HFF-Myc (cell line): ENCODE measurements around the gene LARGE1.

Experiments used
- DNase-seq: peaks from one replicate; pipeline ENCODE4 v3.0.0-alpha.2; 2011; ENCODE audit warnings: low read depth; ENCODE audit errors: extremely low read depth
- H3K4me3 ChIP-seq: replicated peaks from 2 replicates; pipeline ENCODE4 v1.5.1; 2011; ENCODE audit warnings: low read depth, mild to moderate bottlenecking, control low read depth, low read length
- TF ChIP-seq, protein P1 (sequence below): IDR thresholded peaks from 2 replicates; pipeline ENCODE4 v1.5.1; 2012; ENCODE audit warnings: mild to moderate bottlenecking, low read depth, low read length, control low read depth; ENCODE audit errors: missing control alignments

Gene LARGE1

DNA sequence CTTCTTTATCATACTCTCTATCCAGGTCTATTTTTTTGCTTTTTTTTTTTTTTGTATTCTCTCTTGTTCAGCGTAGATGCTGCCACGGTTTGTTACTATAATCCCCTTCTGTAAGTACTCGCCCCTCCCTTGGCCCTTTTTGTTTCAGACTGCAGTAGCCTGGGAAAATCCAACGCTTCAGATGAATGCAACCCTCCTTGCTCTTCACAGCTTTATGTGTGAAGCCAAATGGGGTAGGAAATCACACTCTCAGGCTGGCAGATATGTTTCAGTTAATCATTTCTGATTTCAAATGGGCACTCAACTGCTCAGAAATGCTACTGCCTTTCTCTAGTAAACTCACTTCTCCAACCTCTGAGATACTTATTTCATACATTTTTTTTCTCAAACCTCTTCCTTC lies 149.1 kb downstream of the LARGE1 start:
- TF ChIP-seq, protein P1, sequence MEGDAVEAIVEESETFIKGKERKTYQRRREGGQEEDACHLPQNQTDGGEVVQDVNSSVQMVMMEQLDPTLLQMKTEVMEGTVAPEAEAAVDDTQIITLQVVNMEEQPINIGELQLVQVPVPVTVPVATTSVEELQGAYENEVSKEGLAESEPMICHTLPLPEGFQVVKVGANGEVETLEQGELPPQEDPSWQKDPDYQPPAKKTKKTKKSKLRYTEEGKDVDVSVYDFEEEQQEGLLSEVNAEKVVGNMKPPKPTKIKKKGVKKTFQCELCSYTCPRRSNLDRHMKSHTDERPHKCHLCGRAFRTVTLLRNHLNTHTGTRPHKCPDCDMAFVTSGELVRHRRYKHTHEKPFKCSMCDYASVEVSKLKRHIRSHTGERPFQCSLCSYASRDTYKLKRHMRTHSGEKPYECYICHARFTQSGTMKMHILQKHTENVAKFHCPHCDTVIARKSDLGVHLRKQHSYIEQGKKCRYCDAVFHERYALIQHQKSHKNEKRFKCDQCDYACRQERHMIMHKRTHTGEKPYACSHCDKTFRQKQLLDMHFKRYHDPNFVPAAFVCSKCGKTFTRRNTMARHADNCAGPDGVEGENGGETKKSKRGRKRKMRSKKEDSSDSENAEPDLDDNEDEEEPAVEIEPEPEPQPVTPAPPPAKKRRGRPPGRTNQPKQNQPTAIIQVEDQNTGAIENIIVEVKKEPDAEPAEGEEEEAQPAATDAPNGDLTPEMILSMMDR, result no peak
- no peak overlapping the region for H3K4me3 ChIP-seq
- DNase-seq, result no peak

GRCh38 chr22:33770723-33771122 lies 149.6 kb downstream of the LARGE1 start:
- H3K4me3 ChIP-seq, result no peak overlapping the region
- TF ChIP-seq, protein P1, result no peak
- no peak for DNase-seq

GRCh38 chr22:33766091-33766490 lies 154.2 kb downstream of the LARGE1 start:
- no peak for DNase-seq
- H3K4me3 ChIP-seq, result no peak overlapping the region
- TF ChIP-seq, protein P1, result no peak

DNA sequence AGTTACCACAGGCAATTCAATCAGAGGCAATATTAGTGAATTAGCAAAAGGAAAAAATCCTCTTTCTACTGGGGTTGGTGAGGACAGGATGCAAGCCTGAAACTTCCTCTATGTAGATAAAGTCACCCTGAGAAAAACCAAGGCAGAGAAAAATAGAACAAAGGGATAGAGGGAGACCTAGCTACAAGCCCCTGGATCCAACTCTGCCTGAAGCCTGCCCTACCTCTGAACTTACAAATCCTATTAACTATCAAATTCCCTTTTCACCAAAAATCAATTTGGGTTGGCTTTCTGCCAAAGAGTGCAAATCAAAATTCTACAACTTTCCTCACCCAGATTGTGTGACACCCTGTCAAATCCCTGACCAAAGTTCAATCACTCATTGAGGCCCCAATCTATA lies 161.3 kb downstream of the LARGE1 start:
- H3K4me3 ChIP-seq, result no peak overlapping the region
- TF ChIP-seq, protein P1, result no peak
- DNase-seq, result no peak

GRCh38 chr22:33757802-33758483 lies 162.3 kb downstream of the LARGE1 start:
- H3K4me3 ChIP-seq, result no peak overlapping the region
- TF ChIP-seq, protein P1, result no peak
- no peak for DNase-seq

DNA sequence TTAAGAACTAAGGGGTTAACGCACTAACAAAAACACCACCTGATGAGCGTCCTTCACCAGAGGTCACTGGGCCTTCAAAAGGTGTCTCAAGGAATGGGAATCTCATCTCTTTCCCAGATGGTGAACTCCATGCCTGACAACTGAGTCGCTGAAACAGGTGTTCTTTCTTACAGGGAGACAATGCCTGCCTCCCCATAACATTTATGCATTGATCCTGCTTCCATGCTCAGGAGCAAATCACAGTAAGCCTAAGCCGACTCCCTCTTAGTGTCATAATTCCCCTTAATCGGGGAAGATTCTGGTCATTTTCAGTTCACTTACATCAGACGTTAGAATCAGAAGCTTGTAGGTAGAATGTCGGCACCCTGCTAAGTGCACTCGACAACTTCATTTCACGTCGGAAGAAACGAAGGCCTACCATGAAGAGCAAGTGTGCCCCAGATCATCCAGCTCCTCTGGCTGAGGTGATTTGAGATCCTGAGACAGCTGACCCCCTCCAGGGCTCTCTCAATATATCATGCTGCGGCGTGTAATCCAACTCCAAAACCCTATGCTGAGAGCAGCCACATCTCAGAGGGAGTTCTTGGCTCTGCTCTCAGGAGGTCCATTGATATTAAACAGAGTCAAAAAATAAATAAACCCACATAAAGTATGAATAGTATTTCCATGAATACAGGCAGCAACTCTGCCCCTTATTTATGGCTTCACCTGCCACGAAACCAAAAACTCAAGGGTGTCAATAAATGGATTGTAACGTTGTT lies 163.1 kb downstream of the LARGE1 start:
- H3K4me3 ChIP-seq, result no peak overlapping the region
- TF ChIP-seq, protein P1, result no peak
- no peak for DNase-seq

- no peak for DNase-seq
- H3K4me3 ChIP-seq, result no peak overlapping the region
- TF ChIP-seq, protein P1, result no peak
These were observed 163.7 kb downstream of the LARGE1 start for GRCh38 chr22:33756508-33756949.
